ENCODE measurements around the gene METTL13.

Gene METTL13

GRCh38 chr1:171756856-171757255 lies 24.6 kb upstream of the METTL13 start:
- CTCF ChIA-PET, result interaction anchor here (1.5 kb wide), 1 partner anchor 44 kb away, joined by 3 read pairs; no protein-coding TSS in a partner anchor
- no peak for DNase-seq (ENCODE audit: extremely low spot score)
- TF ChIP-seq ZNF384 (IDR thresholded peaks at IDR 0.05) (no peak), L3MBTL2 (conservative IDR thresholded peaks at IDR 0.05) (no peak), SUZ12 (IDR thresholded peaks at IDR 0.05) (no peak), HDGF (IDR thresholded peaks at IDR 0.05; ENCODE audit: borderline replicate concordance) (no peak), BHLHE40 (IDR thresholded peaks at IDR 0.05; ENCODE audit: borderline replicate concordance) (no peak), SP1 (IDR thresholded peaks at IDR 0.05) (no peak), ARNT (IDR thresholded peaks at IDR 0.05) (no peak), FOXM1 (IDR thresholded peaks at IDR 0.05; ENCODE audit: borderline replicate concordance) (no peak), FOXA1 (IDR thresholded peaks at IDR 0.05) (no peak), ELF4 (IDR thresholded peaks at IDR 0.05) (no peak), NFRKB (IDR thresholded peaks at IDR 0.05) (no peak), TARDBP (IDR thresholded peaks at IDR 0.05) (no peak)
- POLR2A ChIA-PET, result no interaction called here

GRCh38 chr1:171758011-171758410 lies 23.4 kb upstream of the METTL13 start:
- ChIA-PET CTCF (no interaction called here), POLR2A (no interaction called here)
- TF ChIP-seq PKNOX1 (IDR thresholded peaks at IDR 0.05) (no peak), SUZ12 (IDR thresholded peaks at IDR 0.05) (no peak), FOXA1 (IDR thresholded peaks at IDR 0.05) (no peak), ARNT (IDR thresholded peaks at IDR 0.05) (no peak), LEF1 (IDR thresholded peaks at IDR 0.05; ENCODE audit: borderline replicate concordance) (no peak), SP1 (IDR thresholded peaks at IDR 0.05) (no peak), ZNF384 (IDR thresholded peaks at IDR 0.05) (no peak), HDGF (IDR thresholded peaks at IDR 0.05; ENCODE audit: borderline replicate concordance) (no peak), CTBP1 (IDR thresholded peaks at IDR 0.05; ENCODE audit: borderline replicate concordance) (no peak), FOXK2 (IDR thresholded peaks at IDR 0.05) (no peak)
- DNase-seq (ENCODE audit: extremely low spot score), result no peak

GRCh38 chr1:171762143-171762563 lies 19.3 kb upstream of the METTL13 start:
- TF ChIP-seq ARNT (IDR thresholded peaks at IDR 0.05), result no peak
- TF ChIP-seq ELF4 (IDR thresholded peaks at IDR 0.05), result no peak
- no peak for TF ChIP-seq FOXA1 (IDR thresholded peaks at IDR 0.05)
- no peak for TF ChIP-seq SUZ12 (IDR thresholded peaks at IDR 0.05)
- TF ChIP-seq TARDBP (IDR thresholded peaks at IDR 0.05), result no peak
- TF ChIP-seq CTBP1 (IDR thresholded peaks at IDR 0.05; ENCODE audit: borderline replicate concordance), result no peak
- TF ChIP-seq BHLHE40 (IDR thresholded peaks at IDR 0.05; ENCODE audit: borderline replicate concordance), result no peak
- no peak for TF ChIP-seq LEF1 (IDR thresholded peaks at IDR 0.05; ENCODE audit: borderline replicate concordance)
- TF ChIP-seq NFRKB (IDR thresholded peaks at IDR 0.05), result no peak
- no peak for DNase-seq (ENCODE audit: extremely low spot score)
- ChIA-PET POLR2A (interaction anchor here (1.5 kb wide), 1 partner anchor 18 kb away, joined by 3 read pairs; no protein-coding TSS in a partner anchor), CTCF (no interaction called here)

- POLR2A ChIA-PET, result no interaction called here
- TF ChIP-seq LEF1 (IDR thresholded peaks at IDR 0.05; ENCODE audit: borderline replicate concordance) (no peak), ELF4 (IDR thresholded peaks at IDR 0.05) (no peak), SUZ12 (IDR thresholded peaks at IDR 0.05) (no peak), FOXK2 (IDR thresholded peaks at IDR 0.05) (no peak), HDGF (IDR thresholded peaks at IDR 0.05; ENCODE audit: borderline replicate concordance) (no peak), NFRKB (IDR thresholded peaks at IDR 0.05) (no peak), BHLHE40 (IDR thresholded peaks at IDR 0.05; ENCODE audit: borderline replicate concordance) (no peak), FOXM1 (IDR thresholded peaks at IDR 0.05; ENCODE audit: borderline replicate concordance) (no peak), PKNOX1 (IDR thresholded peaks at IDR 0.05) (no peak), ZNF384 (IDR thresholded peaks at IDR 0.05) (no peak), L3MBTL2 (conservative IDR thresholded peaks at IDR 0.05) (no peak), TARDBP (IDR thresholded peaks at IDR 0.05) (no peak), CTBP1 (IDR thresholded peaks at IDR 0.05; ENCODE audit: borderline replicate concordance) (no peak), SP1 (IDR thresholded peaks at IDR 0.05) (no peak), ARNT (IDR thresholded peaks at IDR 0.05) (no peak), FOXA1 (IDR thresholded peaks at IDR 0.05) (no peak)
- no peak for DNase-seq (ENCODE audit: extremely low spot score)
- CTCF ChIA-PET, result no interaction called here
Measured at GRCh38 chr1:171763764-171764163, 17.7 kb upstream of the METTL13 start.

- POLR2A ChIA-PET, result no interaction called here
- no peak for DNase-seq (ENCODE audit: extremely low spot score)
- TF ChIP-seq ZNF384 (IDR thresholded peaks at IDR 0.05) (no peak), LEF1 (IDR thresholded peaks at IDR 0.05; ENCODE audit: borderline replicate concordance) (no peak), FOXK2 (IDR thresholded peaks at IDR 0.05) (no peak), HDGF (IDR thresholded peaks at IDR 0.05; ENCODE audit: borderline replicate concordance) (no peak), PKNOX1 (IDR thresholded peaks at IDR 0.05) (no peak), NFRKB (IDR thresholded peaks at IDR 0.05) (no peak), BHLHE40 (IDR thresholded peaks at IDR 0.05; ENCODE audit: borderline replicate concordance) (no peak), TARDBP (IDR thresholded peaks at IDR 0.05) (no peak), SP1 (IDR thresholded peaks at IDR 0.05) (no peak), SUZ12 (IDR thresholded peaks at IDR 0.05) (no peak), ARNT (IDR thresholded peaks at IDR 0.05) (no peak)
- CTCF ChIA-PET, result no interaction called here
Measured at GRCh38 chr1:171769171-171769570, 12.3 kb upstream of the METTL13 start.

GRCh38 chr1:171769754-171770153 lies 11.7 kb upstream of the METTL13 start:
- DNase-seq (ENCODE audit: extremely low spot score), result no peak
- CTCF ChIA-PET, result no interaction called here
- TF ChIP-seq FOXM1 (IDR thresholded peaks at IDR 0.05; ENCODE audit: borderline replicate concordance), result no peak
- no peak for TF ChIP-seq TARDBP (IDR thresholded peaks at IDR 0.05)
- TF ChIP-seq NFRKB (IDR thresholded peaks at IDR 0.05), result no peak
- TF ChIP-seq CTBP1 (IDR thresholded peaks at IDR 0.05; ENCODE audit: borderline replicate concordance), result no peak
- TF ChIP-seq SP1 (IDR thresholded peaks at IDR 0.05), result no peak
- TF ChIP-seq HDGF (IDR thresholded peaks at IDR 0.05; ENCODE audit: borderline replicate concordance), result no peak
- TF ChIP-seq FOXK2 (IDR thresholded peaks at IDR 0.05), result no peak
- no peak for TF ChIP-seq LEF1 (IDR thresholded peaks at IDR 0.05; ENCODE audit: borderline replicate concordance)
- TF ChIP-seq PKNOX1 (IDR thresholded peaks at IDR 0.05), result no peak
- no peak for TF ChIP-seq ARNT (IDR thresholded peaks at IDR 0.05)
- TF ChIP-seq L3MBTL2 (conservative IDR thresholded peaks at IDR 0.05), result no peak
- TF ChIP-seq SUZ12 (IDR thresholded peaks at IDR 0.05), result no peak
- TF ChIP-seq BHLHE40 (IDR thresholded peaks at IDR 0.05; ENCODE audit: borderline replicate concordance), result no peak
- TF ChIP-seq FOXA1 (IDR thresholded peaks at IDR 0.05), result no peak
- TF ChIP-seq ELF4 (IDR thresholded peaks at IDR 0.05), result no peak
- no peak for TF ChIP-seq ZNF384 (IDR thresholded peaks at IDR 0.05)
- POLR2A ChIA-PET, result no interaction called here
